Measurements from ENCODE around the gene ARL8B.

DNA sequence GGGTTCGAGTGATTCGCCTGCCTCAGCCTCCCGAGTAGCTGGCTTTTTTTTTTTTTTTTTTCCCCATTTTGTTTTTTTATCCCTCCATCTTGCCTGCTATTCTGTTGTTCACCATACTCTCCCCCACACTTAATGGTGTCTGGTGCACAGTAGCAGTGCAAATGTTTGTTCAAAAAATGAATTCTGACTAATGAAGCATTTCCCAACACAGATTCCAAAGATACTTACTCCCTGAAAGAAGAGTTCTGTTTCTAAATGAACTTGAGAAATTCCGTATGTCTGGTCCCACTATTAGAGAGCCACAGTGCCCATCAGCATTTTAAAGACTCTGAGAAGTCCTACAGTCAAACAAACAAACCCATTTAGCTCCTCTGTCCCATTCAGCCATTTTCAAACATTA is 74.9 kb downstream of the ARL8B start:
- no peak for TF ChIP-seq REST (IDR thresholded peaks at IDR 0.05; ENCODE audit: insufficient read depth in 1 of 2, low read depth in 2 of 2, low read length in 1 of 2)
- no peak for TF ChIP-seq CTCF (IDR thresholded peaks at IDR 0.05)
- TF ChIP-seq POLR2AphosphoS5 (IDR thresholded peaks at IDR 0.05; ENCODE audit: low read depth, low read length) = no peak
